Measurements from ENCODE around the gene GRIN3A.
"Not testable (repeated sequence)": the region's sequence is repeated elsewhere in the genome, so short reads cannot be mapped to it uniquely, and the experiment has no call there.

GRIN3A gene

GRCh38 chr9:101738566-101739183 lies at the start of gene GRIN3A:
GRIN3A (minus strand) TSS chr9:101738647; CDS start chr9:101737979, 668 bp downstream.
- no peak for DNase-seq (ENCODE audit: low read depth)

- no peak for DNase-seq (ENCODE audit: low read depth)
Observed at GRCh38 chr9:101787891-101788290, 49.4 kb upstream of the GRIN3A start.

GRCh38 chr9:101778332-101778731 lies 39.9 kb upstream of the GRIN3A start:
- DNase-seq (ENCODE audit: low read depth): no peak

- no peak for DNase-seq (ENCODE audit: low read depth)
Observed at GRCh38 chr9:101764472-101764871, 26.0 kb upstream of the GRIN3A start.

GRCh38 chr9:101758304-101758930 lies 20.0 kb upstream of the GRIN3A start:
- no peak for DNase-seq (ENCODE audit: low read depth)

GRCh38 chr9:101753716-101754115 lies 15.3 kb upstream of the GRIN3A start:
- no peak for DNase-seq (ENCODE audit: low read depth)

- DNase-seq (ENCODE audit: low read depth): no peak
Observed at GRCh38 chr9:101751895-101752294, 13.4 kb upstream of the GRIN3A start.

GRCh38 chr9:101739311-101739710 lies 864 bp upstream of the GRIN3A start:
- no peak for DNase-seq (ENCODE audit: low read depth)

GRCh38 chr9:101737705-101738565 lies 512 bp downstream of the GRIN3A start:
- DNase-seq (ENCODE audit: low read depth): no peak

GRCh38 chr9:101737165-101737704 lies 1.2 kb downstream of the GRIN3A start:
- no peak for DNase-seq (ENCODE audit: low read depth)

- DNase-seq (ENCODE audit: low read depth): no peak
Observed at GRCh38 chr9:101736717-101737116, 1.7 kb downstream of the GRIN3A start.

- DNase-seq (ENCODE audit: low read depth): no peak
Observed at GRCh38 chr9:101731429-101731828, 7.0 kb downstream of the GRIN3A start.

- DNase-seq (ENCODE audit: low read depth): no peak
Observed at GRCh38 chr9:101727612-101728524, 10.6 kb downstream of the GRIN3A start.

- DNase-seq (ENCODE audit: low read depth): not testable (repeated sequence)
Observed at GRCh38 chr9:101724271-101724670, 14.2 kb downstream of the GRIN3A start.

- DNase-seq (ENCODE audit: low read depth): no peak
Observed at GRCh38 chr9:101718192-101718591, 20.3 kb downstream of the GRIN3A start.

GRCh38 chr9:101716629-101717028 lies 21.8 kb downstream of the GRIN3A start:
- no peak for DNase-seq (ENCODE audit: low read depth)

- no peak for DNase-seq (ENCODE audit: low read depth)
Observed at GRCh38 chr9:101711330-101711941, 27.0 kb downstream of the GRIN3A start.

GRCh38 chr9:101708855-101709254 lies 29.6 kb downstream of the GRIN3A start:
- no peak for DNase-seq (ENCODE audit: low read depth)

GRCh38 chr9:101707721-101708120 lies 30.7 kb downstream of the GRIN3A start:
- no peak for DNase-seq (ENCODE audit: low read depth)

- no peak for DNase-seq (ENCODE audit: low read depth)
Observed at GRCh38 chr9:101706997-101707396, 31.4 kb downstream of the GRIN3A start.

- no peak for DNase-seq (ENCODE audit: low read depth)
Observed at GRCh38 chr9:101706261-101706798, 32.1 kb downstream of the GRIN3A start.
